ENCODE measurements around the gene PTPRM.

Gene PTPRM

DNA sequence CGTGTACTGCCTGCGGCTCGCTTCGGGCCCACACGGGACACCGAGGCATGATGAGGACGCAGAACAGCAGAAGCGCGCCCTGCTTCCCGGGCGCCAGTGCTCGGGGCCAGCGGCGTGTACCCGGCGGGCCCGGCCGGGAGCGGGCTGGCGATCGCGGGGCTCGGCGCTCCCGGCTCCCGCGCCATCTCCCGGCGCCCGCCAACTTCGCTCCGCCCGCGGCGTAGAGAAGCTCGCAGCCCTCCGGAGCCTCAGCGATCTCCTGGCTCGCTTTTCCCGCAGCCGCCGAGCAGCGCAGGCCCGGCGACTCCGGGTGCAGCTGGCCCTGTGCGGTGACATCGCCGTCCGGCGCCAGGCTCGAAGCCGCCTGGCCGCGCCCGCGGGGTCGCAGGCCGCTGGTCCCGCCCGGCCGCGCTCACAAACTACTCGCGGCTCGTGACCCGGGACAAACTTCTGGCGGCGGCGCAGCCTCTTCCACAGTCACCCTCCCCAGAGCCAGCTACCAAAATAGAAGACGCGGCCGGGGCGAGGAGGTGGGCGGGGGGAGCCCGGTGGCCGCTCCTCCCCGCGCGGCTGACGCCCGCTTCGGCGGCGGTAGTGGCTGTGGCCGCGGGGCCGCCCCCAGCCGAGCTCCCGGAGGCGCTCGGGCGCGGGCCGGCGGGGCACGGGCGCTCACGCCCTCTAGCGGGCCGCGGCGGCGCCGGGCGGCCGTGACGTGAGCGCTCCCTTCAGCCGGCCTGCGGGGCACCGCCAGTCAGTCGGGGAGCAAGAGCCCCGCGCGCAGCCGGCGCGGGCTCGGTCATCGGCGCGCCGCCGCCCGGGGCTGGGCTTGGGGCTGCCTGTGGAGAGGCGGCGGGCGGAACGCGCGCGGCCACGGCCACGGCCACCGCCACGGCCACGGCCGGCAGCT lies at the start of gene PTPRM:
TSS of gene PTPRM (plus strand) at position 750 of the 907 bp plus-strand sequence. CDS start 503 bp downstream, outside the sequence.
- peak in 50 of 51 donors; percentile 22 to 90 (median 75) for DNase-seq

DNA sequence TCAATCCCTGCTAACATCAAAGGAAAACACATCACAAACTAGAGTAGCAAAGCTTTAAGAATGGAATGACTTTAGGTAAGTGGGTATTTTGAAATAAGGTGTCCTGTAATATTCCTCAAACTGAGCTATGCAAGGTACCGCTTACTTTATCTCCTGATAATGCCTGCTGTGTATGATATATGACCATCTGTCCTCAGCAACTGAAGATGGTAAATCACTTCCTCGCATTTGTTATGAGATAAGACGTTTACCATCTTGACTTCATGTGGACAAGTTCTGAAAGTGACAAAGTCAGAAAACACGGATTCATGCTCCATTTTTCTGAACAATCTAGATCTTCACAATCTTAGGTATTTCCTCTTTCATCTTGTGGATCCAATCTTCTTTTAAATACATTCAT lies 49.3 kb upstream of the PTPRM start:
- DNase-seq, result no peak

DNA sequence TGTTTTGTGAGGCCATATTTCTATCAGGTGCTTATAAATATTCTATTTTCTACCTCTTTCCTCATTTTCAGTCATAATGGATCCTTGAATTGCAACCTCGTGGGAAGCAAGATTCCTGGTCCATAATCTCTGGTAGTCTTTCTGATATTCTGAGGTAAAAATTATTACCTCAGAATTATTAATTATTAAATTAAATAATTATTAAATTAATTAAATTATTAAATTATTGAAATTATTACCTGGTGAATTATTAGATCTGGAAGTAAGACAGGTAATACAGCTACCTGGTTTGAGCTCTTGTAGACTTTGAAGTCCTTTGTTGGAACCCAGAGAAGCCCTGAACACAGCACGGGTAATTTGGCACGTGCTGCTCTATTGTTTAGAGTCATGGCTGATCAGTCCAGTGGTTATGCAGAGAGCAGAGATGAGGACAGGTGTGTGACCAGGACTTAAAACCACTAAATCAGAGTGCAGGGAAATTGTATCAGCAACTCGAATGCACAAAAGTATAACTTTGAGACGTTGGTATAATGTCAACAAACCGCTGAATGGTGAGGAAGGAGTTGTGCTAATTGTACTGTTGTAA lies 46.8 kb upstream of the PTPRM start:
- no peak for DNase-seq

DNA sequence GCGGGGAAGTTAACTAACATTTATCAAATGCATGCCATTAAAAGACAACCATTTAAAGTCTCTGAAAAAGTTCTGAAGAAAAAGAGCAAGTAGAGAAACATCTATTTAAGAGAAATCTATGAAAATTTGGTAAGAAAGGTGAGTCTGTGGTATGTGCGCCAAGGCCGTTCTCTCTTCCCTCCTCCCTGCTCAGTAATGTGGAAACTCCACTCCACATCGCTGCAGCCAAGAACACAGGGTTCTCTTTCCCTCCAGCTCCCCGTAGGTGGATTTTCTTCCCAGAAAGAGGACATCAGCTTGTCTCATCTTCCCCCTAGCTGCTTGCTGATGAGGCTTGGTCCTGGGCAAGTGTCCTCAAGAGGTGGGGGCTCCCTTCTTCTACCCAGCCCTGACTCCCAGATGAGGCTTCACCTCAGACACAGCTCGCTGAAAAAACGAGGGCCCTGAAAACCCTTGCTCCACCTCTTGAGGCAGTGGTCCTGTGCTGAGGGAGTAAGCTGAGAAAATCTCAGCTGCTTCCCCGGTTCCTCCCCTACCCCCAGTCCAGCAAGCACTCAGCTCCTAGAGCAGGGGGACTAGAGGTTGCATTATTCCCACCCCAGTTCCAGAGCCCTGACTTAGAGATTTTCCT lies 45.8 kb upstream of the PTPRM start:
- DNase-seq, result no peak

DNA sequence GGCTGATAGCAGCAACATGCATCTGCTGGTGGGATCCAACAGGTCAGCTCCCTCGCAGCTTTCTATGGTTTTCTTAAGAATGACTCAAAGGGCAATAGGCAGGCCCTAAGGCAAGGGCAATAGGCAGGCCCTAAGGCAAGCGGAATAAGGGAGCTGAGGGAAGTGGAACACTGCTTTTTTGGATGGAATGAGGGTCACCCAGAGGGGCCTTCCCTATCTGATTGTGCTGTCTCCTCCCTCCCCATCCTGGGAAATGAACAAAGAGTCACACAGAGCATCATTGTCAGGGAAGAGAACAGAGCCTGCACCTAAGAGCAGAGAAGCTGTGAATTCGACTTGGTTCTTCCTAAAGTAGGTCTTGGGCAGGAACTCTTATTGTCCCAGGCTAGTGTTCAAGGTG lies 43.3 kb upstream of the PTPRM start:
- no peak for DNase-seq

DNA sequence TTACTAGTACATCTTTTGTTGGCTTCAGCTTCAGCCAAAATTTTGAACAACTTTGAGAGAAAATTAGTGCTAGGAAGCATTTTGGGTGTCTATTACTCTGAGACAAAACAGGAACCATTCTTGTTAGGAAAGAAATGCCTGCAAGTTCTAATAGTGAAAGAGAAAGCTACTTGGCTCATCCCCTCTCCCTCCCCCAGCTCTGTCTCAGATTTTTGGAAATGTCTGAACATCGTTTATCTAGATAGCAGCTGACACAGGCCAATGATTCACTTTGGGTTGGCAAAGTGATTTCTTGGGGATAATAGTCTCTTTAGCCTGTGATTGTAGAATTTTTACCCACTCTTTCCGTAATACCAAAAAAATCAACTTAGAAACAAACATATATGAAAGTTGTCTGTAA lies 42.3 kb upstream of the PTPRM start:
- no peak for DNase-seq

DNA sequence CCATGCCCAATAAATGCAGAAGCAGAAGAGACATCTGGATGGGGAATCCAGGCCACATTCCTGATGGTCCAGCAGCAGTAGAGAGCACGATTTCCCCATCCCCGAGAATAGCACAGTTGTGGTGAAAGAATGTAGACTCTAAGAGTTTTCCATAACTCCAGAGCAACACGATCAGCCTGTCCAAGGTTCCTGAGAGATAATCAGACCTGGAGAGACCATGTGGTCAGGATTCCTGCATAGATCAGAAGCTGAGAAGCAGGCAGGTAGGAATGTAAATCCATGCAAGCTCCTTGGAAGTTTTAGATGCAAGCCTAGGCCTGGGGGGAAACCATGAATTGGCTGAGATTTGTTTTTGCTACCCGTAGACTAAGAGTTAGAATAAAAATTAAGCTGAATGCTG lies 34.2 kb upstream of the PTPRM start:
- DNase-seq, result no peak

DNA sequence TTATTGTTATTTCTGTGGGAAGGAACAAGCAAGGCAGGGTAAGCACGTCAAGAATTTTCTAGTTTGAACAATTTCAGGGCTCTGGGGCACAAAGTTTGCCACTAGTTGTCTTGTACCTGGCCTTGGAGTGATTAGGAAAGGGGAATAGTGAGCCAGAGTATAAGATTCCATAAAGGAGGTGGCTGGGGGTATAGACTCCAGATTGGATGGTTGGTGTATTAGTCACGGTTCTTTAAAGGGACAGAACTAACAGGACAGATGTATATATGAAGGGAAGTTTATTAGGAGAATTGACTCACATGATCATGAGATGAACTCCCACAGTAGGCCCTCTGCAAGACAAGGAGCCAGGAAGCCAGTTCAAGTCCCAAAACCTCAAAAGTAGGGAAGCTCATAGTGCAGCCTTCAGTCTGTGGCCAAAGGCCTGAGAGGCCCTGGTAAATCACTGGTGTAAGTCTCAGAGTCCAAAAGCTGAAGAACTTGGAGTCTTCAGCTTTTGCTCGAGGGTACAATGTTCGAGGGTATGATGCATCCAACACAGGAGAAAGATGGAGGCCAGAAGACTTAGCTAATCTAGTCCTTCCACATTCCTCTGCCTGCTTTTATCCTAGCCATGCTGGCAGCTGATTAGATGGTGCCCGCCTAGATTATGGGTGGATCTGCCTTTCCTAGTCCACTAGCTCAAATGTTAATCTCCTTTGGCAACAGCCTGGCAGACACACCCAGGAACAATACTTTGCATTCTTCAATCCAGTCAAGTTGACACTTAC lies 31.5 kb upstream of the PTPRM start:
- no peak for DNase-seq

DNA sequence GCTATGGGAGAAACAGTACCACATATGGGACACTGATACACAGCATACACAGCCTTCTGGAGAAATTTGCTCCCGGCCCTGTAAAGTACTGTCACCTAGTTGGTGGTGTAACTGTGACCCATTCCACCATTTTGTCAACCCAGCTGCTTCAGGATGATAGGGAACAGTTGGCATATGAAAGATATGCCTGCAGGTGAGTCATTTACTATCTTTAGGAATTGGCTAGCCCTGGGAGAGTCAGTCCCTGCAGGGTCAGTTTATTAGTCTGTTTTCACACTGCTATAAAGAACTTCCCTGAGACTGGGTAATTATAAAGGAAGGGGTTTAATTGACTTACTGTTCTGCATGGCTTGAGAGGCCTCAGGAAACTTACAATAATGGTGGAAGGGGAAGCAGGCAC lies 30.0 kb upstream of the PTPRM start:
- DNase-seq, result no peak

DNA sequence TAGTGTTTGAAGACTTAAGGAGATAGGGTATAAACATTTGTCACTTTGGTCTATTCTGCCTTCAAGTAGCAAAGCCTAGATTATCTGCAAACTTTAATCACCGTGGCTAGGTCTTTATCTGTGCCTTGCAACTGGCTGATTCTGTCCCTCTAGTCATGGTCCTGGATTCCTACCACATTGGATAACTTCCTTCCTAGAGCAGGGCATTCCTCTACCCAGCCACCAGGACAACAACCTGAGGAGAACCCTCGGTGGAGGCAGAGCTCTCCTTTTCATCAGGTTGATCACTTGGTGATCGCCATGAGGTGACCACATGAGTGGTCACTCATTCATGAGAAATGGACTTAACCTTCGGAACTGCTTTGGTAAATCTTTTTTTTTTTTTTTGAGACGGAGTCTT lies 25.3 kb upstream of the PTPRM start:
- no peak for DNase-seq

DNA sequence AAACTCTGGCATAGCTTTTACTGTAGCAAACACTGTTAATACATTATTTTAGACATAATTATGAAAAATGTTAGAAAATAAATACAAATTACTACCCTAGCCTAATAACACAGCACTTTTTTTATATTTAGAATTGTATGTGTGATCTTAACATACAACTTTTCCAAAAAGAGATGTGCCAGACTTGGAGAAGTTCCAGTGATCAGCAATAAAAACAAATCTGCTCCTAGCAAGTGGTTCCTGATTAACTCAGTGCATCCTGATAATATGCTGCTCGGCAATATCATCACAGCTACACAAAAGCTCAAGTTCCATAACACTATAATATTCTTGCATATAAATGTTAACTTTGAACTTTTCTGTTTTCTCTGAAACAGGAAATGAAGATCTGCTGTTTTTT lies 22.4 kb upstream of the PTPRM start:
- no peak for DNase-seq

DNA sequence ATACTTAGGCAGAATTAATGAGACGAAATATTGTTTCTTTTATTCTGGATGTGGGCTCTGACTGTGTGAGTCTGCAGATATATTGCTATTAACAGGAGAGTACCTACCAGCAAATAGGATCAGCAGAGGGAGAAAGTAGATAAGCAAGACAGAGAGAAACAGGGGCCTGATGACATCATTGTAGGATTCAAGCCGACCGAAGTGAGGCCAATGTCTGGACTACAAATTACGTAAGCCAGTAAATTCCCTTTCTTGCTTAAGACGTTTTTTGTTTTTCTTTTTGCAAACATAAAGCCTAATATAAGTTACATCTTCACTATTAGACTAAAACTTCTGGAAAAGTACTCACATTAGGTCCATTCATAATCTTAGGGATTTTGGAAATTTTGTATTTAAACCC lies 21.4 kb upstream of the PTPRM start:
- no peak for DNase-seq

DNA sequence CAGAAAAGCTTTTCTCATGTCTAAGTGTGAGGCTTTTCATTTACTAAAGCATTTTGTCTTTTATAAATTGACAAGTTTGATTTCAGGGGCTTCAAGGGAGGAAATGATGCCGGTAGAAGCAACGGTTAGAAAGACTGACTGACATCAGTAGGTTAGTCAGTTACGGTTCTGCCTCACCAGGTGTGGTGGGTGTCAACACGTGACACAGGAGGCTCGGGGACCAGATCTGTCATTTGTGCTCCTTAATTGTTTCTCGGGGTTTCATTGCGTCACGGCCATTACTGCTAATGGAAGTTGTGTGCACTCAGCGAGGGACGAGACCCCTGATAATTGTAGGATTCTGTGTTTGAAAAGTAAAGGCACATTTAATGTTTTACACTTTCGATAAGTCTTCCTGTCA lies 18.9 kb upstream of the PTPRM start:
- DNase-seq, result no peak

DNA sequence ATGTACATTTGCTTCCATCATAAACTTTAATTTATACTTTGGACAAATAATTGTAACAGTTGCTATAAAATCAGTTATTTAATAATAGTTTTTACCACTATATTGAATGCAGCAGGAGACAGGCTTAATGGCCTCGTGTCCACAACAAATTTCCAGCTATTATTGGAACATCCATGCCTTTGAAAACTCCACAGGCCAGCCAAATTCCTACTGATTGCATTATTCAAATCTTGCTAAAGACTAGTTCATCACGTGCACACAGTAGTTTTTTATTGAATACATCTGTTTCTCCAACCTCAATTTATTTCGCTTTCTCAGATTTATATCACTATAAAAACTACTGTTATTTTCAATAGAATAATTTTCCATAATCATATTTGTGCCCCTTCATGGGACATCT lies 18.4 kb upstream of the PTPRM start:
- DNase-seq, result no peak

DNA sequence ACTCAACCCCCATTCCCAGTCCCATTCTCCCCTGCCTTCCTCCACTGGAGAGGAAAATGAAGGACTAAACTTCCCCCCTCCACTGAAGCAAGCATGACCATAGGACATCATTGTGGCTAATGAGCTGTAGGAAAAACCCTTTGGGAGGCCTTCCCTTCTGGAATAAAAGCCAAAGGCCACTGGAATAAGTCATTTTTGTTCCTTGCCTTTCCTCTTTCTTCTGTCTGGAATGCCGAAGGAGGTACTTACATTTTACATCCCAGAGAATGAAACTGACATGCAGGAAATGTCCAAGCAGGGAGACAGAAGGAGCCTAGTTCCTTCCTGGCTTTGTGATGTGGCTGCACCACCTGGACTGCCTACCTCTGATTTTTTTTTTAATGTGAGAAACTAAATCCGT lies 9.1 kb upstream of the PTPRM start:
- no peak for DNase-seq

DNA sequence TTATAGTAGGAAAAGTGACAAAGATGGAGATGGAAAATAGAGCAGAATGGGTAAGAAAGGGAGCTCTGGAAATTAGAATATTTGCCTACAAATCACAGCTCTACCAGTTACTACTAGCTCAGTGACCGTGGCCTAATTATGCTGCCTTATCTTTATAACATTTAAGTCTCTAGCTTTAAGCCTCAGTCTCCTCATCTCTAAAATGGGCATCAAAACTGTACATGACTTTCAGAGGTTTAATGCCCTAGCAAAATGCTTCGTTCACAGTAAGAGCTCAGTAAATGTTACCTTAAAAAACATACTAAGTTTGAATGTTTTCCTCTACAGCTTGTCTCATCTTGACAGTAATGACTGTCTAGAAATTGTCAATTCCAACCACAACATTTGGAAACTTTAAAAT lies 8.3 kb upstream of the PTPRM start:
- no peak for DNase-seq

DNA sequence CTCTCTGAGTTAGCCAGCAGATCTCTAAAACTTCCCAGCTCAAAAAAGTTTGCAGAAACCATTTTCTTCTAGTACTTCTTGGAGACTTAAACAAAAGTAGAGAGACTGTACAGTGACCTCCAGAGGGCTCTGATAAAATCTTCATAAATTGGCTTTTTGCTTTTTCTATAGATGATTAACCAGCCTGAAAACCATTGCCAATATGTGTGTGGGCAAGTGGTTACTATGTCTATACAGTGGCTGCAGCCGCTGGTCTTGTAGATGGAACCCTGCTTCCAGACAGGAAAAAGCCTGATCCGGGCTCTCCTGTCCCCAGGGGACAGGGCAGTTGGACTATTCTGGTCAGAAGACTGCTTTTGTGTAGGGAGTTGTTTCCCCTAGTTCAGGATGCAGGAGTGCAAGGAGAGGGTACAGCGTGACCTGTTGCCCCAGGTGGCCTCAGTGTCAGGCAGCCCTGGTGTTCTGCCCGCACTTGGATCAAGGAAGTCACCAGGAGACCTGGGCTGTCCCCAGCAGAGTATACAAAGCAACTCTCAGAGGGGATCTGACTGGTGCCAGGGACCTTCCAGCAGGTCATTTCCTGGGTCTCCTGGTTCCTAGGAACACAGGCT lies 7.3 kb upstream of the PTPRM start:
- DNase-seq, result no peak

DNA sequence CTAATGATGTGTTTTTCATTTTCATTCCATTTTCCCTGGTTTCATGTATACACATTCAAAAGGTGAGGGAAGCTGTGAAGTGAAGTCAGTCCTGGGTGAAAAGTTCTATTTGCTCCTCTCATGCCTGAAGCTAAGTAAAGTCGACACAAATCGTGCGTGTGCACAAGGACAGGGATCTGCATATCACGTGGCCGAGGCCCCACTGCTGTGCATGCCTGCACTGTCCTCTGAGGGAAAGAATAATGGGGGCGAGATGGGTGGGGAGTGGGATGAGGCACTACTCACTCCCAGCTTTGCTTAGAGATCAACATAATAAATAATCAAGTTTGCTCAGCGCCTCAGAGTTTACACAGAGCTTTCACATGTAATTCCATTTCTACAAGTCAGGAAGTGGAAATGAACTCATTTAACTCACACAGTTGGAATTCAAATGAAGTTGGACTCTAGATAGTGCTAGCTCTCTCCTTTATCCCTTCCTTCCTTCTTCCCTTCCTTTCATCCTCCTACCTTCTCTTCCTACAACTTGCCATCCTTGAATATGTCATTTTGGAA lies 5.1 kb upstream of the PTPRM start:
- no peak for DNase-seq

DNA sequence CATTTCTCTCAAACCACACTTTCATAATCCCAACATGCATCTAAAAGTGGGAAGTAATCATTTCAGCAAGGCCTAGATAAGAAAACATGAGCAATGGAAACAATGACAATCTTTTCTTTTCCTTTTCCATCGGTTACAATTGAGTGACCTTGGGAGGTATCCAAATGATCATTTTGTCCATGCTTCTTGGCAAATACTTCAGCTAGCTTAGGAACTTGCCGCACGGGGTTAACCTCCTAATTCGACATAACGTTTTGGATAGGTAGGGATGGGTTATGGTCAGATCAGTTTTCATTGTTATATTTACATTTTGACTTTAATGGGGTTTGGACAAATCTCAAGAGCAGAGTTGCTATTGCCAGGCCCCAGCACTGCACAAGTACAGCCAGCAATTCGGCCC lies 4.6 kb upstream of the PTPRM start:
- no peak for DNase-seq

DNA sequence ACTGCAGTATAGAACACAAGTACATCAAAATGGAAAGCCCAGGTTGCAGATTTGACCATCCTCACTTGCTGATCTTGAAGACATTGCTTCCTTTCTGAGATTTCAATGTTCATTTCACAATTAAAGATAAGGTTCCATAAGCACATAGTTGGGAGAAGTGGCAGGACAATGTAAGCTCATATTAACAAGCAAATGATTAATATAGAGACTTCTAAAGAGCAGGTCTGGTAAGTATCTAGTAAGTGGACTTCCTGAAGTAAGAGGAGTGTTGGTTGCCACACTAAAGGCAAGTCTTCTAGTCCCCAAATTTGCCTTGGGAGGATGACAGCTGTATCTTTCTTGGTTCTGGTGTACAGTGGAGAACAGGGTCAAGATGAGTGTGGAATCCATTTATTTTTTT lies 1.4 kb upstream of the PTPRM start:
- no peak for DNase-seq

DNA sequence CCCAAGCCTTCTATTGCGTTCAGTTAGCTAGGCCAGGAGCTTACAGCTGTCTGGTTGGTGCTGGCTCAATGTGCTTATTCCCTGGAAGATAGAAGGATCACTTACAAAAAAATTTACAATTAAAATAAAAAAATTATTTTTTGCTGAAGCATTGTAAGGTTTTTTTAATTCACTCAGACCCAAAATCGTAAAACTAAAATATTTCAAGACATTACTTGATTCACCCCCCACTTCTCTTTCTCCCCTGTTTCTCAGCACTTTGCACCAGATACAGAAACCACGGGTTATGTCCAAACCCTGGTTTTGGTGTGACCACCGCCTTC lies 911 bp upstream of the PTPRM start:
- no peak for DNase-seq

Data from hypothalamus (tissue), 51 donors.